ENCODE measurements around the gene SPOCK1.

The SPOCK1 gene

GRCh38 chr5:137441476-137441875 lies 57.6 kb downstream of the SPOCK1 start:
- DNase-seq (ENCODE audit: low read depth) = no peak
- TF ChIP-seq, protein P1, sequence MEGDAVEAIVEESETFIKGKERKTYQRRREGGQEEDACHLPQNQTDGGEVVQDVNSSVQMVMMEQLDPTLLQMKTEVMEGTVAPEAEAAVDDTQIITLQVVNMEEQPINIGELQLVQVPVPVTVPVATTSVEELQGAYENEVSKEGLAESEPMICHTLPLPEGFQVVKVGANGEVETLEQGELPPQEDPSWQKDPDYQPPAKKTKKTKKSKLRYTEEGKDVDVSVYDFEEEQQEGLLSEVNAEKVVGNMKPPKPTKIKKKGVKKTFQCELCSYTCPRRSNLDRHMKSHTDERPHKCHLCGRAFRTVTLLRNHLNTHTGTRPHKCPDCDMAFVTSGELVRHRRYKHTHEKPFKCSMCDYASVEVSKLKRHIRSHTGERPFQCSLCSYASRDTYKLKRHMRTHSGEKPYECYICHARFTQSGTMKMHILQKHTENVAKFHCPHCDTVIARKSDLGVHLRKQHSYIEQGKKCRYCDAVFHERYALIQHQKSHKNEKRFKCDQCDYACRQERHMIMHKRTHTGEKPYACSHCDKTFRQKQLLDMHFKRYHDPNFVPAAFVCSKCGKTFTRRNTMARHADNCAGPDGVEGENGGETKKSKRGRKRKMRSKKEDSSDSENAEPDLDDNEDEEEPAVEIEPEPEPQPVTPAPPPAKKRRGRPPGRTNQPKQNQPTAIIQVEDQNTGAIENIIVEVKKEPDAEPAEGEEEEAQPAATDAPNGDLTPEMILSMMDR (conservative IDR thresholded peaks at IDR 0.05; ENCODE audit: control insufficient read depth, insufficient read depth, low read depth, low read length) = no peak
- no peak overlapping the region for H3K4me3 ChIP-seq (ENCODE audit: control insufficient read depth, low read depth, low read length)

- no peak for DNase-seq (ENCODE audit: low read depth)
- TF ChIP-seq, protein P1 (conservative IDR thresholded peaks at IDR 0.05; ENCODE audit: control insufficient read depth, insufficient read depth, low read depth, low read length) = no peak
- H3K4me3 ChIP-seq (ENCODE audit: control insufficient read depth, low read depth, low read length) = no peak overlapping the region
Observed at GRCh38 chr5:137440795-137441194, 58.3 kb downstream of the SPOCK1 start.

DNA sequence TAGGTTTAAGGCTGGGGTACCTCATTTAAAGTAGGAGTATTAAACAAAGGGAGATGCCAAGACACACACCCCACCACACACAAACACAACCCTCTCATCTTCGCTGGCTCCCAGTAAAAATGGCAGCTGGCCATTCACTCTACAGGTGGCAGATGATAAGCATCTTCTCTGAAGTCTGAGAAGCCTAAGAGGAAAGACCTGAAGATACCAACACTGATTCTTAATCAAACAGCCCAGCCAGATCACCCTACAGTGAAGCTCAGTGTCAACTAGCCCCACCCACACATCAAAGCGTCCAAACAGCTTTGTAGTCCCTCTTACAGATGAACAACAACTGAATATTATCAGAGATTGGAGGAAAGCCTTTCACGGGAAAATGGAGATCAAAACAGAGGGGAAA lies 59.5 kb downstream of the SPOCK1 start:
- TF ChIP-seq, protein P1 (conservative IDR thresholded peaks at IDR 0.05; ENCODE audit: control insufficient read depth, insufficient read depth, low read depth, low read length) = no peak
- DNase-seq (ENCODE audit: low read depth) = no peak
- H3K4me3 ChIP-seq (ENCODE audit: control insufficient read depth, low read depth, low read length) = no peak overlapping the region

GRCh38 chr5:137438932-137439331 lies 60.2 kb downstream of the SPOCK1 start:
- H3K4me3 ChIP-seq (ENCODE audit: control insufficient read depth, low read depth, low read length) = no peak overlapping the region
- TF ChIP-seq, protein P1 (conservative IDR thresholded peaks at IDR 0.05; ENCODE audit: control insufficient read depth, insufficient read depth, low read depth, low read length) = no peak
- DNase-seq (ENCODE audit: low read depth) = no peak

DNA sequence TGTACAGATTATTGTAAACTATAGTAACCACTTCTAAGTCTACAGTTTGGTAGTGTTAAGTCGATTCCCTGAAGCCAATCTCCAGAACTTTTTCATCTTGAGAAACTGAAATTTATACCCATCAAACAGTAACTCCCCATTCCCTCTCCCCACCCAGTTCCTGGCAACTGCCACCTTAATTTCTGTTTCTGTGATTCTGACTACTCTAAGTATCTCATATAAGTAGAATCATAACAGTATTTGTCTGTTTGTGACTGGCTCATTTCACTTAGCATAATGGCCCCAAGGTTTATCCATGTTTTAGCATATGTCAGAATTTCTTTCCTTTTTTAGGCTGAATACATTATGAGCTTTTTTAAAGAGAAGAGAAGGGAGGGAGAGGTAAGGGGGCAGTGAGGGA lies 61.4 kb downstream of the SPOCK1 start:
- no peak for DNase-seq (ENCODE audit: low read depth)
- no peak overlapping the region for H3K4me3 ChIP-seq (ENCODE audit: control insufficient read depth, low read depth, low read length)
- TF ChIP-seq, protein P1 (conservative IDR thresholded peaks at IDR 0.05; ENCODE audit: control insufficient read depth, insufficient read depth, low read depth, low read length) = no peak

- TF ChIP-seq, protein P1 (conservative IDR thresholded peaks at IDR 0.05; ENCODE audit: control insufficient read depth, insufficient read depth, low read depth, low read length) = no peak
Observed at GRCh38 chr5:137433539-137433938, 65.6 kb downstream of the SPOCK1 start.

GRCh38 chr5:137432376-137432775 lies 66.8 kb downstream of the SPOCK1 start:
- no peak for DNase-seq (ENCODE audit: low read depth)
- H3K4me3 ChIP-seq (ENCODE audit: control insufficient read depth, low read depth, low read length) = no peak overlapping the region
- TF ChIP-seq, protein P1 (conservative IDR thresholded peaks at IDR 0.05; ENCODE audit: control insufficient read depth, insufficient read depth, low read depth, low read length) = no peak

More at GRCh38 chr5:137433539-137433938, 65.6 kb downstream of the SPOCK1 start:
- no peak overlapping the region for H3K4me3 ChIP-seq (ENCODE audit: control insufficient read depth, low read depth, low read length)
- no peak for DNase-seq (ENCODE audit: low read depth)

Data from fibroblast of mammary gland (primary cell).